Limb (tissue), 2 donors: Measurements from ENCODE around the gene GAGE10.
"Not testable (repeated sequence)": the region's sequence is repeated elsewhere in the genome, so short reads cannot be mapped to it uniquely, and the experiment has no call there.

Source experiments
- DNase-seq, 2 donors: peaks; one replicate each; pipeline ENCODE4 v3.0.0-alpha.2; 2016; ENCODE audit errors: extremely low spot score in 2 of 2

GAGE10 gene

GRCh38 chrX:49276207-49276606 lies 27.2 kb upstream of the GAGE10 start:
- DNase-seq: no peak

GRCh38 chrX:49276671-49277534 lies 26.5 kb upstream of the GAGE10 start:
- DNase-seq: no peak

- DNase-seq: no peak
Measured at GRCh38 chrX:49277535-49277830, 26.0 kb upstream of the GAGE10 start.

- no peak for DNase-seq
Measured at GRCh38 chrX:49278081-49278480, 25.4 kb upstream of the GAGE10 start.

GRCh38 chrX:49282647-49283011 lies 20.8 kb upstream of the GAGE10 start:
- DNase-seq: peak in 1 of 2 donors; percentile 1

- DNase-seq: no peak
Measured at GRCh38 chrX:49284212-49284611, 19.2 kb upstream of the GAGE10 start.

- no peak for DNase-seq
Measured at GRCh38 chrX:49286136-49286535, 17.3 kb upstream of the GAGE10 start.

GRCh38 chrX:49286581-49286980 lies 16.9 kb upstream of the GAGE10 start:
- no peak for DNase-seq

GRCh38 chrX:49287665-49288064 lies 15.8 kb upstream of the GAGE10 start:
- DNase-seq: no peak

GRCh38 chrX:49290215-49290614 lies 13.2 kb upstream of the GAGE10 start:
- DNase-seq: no peak

- DNase-seq: peak; percentile 23 to 69
Measured at GRCh38 chrX:49291615-49292337, 11.7 kb upstream of the GAGE10 start.

- no peak for DNase-seq
Measured at GRCh38 chrX:49292400-49293362, 10.8 kb upstream of the GAGE10 start.

GRCh38 chrX:49299293-49299692 lies 4.2 kb upstream of the GAGE10 start:
- not testable (repeated sequence) for DNase-seq

- DNase-seq: no peak
Measured at GRCh38 chrX:49300703-49301102, 2.7 kb upstream of the GAGE10 start.

- DNase-seq: not testable (repeated sequence)
Measured at GRCh38 chrX:49307775-49308174, 4.3 kb downstream of the GAGE10 start.

- no peak for DNase-seq
Measured at GRCh38 chrX:49308604-49309269, 5.3 kb downstream of the GAGE10 start.

- DNase-seq: peak in 1 of 2 donors; percentile 13
Measured at GRCh38 chrX:49309401-49309981, 6.0 kb downstream of the GAGE10 start.

- no peak for DNase-seq
Measured at GRCh38 chrX:49310371-49310770, 6.9 kb downstream of the GAGE10 start.

GRCh38 chrX:49312176-49312575 lies 8.7 kb downstream of the GAGE10 start:
- no peak for DNase-seq

- no peak for DNase-seq
Measured at GRCh38 chrX:49316085-49316484, 12.6 kb downstream of the GAGE10 start.

GRCh38 chrX:49321737-49322136 lies 18.3 kb downstream of the GAGE10 start, which contains the start of gene GAGE12J:
TSS of gene GAGE12J (plus strand) at chrX:49322037. CDS start at chrX:49323194, 1,157 bp downstream.
- DNase-seq: not testable (repeated sequence)
